HG03159 (cell line): ENCODE results near the gene HPS5.
A peak's percentile ranks its signal among the peaks of the same experiment; 100 is the strongest.

ENCODE experiments used
- ATAC-seq: cut with Tn5 transposase; IDR thresholded peaks from one replicate; pipeline ENCODE4 v1.9.1; 2021; ENCODE audit warnings: mild to moderate bottlenecking, moderate library complexity; ENCODE audit not compliant: unreplicated experiment

Gene HPS5

DNA sequence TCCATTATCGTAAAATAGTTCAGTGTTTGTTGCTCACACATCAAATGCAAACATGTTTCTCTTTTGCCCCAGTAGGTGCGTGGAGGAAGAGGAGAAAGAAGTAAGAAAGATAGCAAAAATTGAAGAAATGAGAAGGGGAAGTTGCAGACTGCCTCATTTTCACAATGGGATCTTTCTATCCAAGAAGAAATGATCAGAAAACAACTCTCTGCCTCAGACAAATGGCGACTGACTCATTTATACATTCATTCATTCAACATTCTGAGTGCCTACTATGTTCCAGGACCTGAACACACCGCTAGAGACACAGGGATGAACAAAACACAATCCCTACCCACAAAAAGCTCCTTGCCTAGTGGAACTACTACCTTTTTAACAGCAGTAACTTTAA, 367 bp downstream of the HPS5 start:
- peak; percentile 4 for ATAC-seq

DNA sequence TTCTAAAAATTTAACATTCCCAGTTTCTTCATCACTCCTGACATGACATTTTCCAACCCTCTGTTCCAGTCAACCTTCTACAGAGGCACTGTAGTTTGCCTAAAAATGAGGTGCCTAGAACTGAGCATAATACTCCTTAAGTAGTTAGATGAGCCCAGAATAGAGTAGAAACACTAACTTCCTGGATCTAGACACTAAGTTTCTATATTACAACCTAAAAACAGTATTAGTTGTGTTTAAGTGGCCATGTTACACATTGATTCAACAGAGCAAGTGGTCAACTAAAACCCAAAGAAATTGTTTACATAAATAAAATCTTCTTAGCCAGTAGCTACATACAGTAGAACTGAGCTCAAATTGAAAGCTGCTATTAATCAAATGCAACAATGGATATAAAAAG, 1.3 kb downstream of the HPS5 start:
- no peak for ATAC-seq

DNA sequence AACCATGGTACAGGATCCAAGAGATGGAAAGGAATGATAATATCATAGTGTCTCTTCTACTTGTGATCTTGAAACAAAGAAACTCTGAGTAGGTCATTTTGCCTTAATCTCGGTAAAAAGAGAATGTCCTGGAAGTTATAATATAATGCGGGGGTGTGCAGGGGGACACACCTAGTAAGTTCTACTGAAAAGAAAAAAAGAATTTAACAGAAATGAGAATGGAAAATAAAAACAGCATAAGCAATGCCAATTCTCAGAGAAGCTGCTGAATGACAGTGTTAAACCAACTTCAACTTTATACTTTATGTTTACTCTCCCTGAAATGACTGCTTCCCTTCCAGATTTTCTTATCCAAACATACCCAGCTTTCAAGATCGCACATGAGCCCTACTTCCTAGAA, 2.0 kb downstream of the HPS5 start:
- ATAC-seq: no peak

- no peak for ATAC-seq
Observed at GRCh38 chr11:18317551-18317950, 4.4 kb downstream of the HPS5 start.

GRCh38 chr11:18315893-18316292, 6.0 kb downstream of the HPS5 start:
- ATAC-seq: no peak

GRCh38 chr11:18314784-18315523, 7.0 kb downstream of the HPS5 start:
- no peak for ATAC-seq

- no peak for ATAC-seq
Observed at GRCh38 chr11:18313965-18314763, 7.8 kb downstream of the HPS5 start.

DNA sequence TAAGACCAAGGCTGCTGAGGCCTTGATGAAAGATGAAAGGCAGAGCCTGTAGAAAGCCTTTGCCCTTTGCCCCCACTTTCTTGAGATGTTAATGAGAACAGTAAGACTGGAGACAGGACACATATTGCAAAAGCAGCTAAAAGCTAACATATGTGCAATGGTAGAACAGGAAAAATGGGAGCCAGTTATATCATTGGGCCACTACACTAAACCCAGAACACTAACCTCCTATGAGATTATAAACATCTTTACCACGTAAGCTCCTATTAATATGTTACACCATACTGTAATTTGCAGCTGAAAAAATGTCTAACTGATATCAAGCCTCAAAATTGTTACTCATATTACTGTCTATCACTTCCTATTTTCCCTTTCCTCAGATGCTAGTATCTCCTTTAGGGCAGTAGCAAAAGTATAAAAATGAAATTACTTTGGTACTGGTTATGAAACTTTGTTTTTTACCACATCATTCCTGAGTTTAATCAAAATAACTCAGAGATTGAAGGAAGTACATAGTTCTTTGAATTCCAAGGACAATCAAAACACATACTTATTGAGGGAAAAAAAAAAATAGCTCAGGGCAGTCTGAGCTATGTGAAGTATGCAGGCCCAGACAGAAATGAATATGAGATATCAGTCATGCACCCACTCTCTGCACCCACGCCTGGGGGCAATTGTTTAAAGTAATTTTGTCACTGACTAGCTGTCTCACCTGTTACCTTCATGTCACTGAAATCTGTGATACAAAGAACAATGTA, 9.1 kb downstream of the HPS5 start:
- no peak for ATAC-seq

DNA sequence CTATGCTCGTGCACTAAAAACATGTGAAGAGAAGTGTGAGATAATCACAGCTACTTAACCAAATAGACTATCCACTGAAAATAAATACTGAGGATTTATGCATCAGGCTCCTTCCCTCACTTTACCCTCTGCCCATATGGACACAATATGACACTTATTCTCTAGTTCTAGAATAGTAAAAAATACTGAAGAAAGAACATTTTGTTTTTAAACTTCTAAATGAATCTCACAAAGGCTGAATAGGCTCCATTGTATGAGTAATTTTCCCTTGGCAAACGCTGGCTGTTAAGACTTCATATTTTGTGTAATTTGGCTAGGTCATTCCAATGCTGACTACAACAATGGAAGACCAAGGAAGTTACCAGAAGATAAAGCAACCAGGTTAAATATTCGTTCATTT, 9.9 kb downstream of the HPS5 start:
- ATAC-seq: no peak

- peak; percentile 71 for ATAC-seq
Observed at GRCh38 chr11:18310800-18311340, 11.1 kb downstream of the HPS5 start.

GRCh38 chr11:18309691-18310090, 12.2 kb downstream of the HPS5 start:
- no peak for ATAC-seq

- no peak for ATAC-seq
Observed at GRCh38 chr11:18308242-18308641, 13.7 kb downstream of the HPS5 start.

DNA sequence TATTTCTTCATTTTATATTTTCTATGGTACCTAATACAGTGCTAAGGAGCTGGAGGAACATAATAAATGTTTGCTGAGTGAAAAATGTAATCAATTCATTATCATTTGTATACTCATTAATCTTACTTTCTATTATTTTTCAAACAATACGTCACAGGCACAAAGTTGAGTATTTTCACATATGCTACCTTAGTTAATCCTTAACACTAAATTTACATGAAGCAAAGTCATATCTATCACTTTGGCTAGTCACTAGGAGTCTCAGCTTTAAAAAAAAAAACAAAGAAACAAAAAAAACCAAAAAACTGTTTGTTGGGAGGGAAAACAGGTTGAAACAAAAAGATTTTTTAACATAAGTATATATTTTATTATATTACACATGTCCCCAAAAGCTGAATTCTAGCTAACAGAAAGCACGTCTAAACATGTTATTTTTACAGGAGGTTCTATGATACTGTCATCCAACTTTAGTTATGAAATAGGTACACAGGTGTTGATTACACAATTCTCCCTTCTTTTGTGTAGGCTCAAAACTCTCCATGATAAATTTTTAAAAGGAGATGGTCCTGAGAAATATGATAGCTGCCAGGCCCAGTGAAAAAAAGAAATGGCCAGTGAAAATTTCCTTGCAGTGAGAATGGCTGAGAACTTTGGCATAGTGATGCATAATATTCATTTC, 14.3 kb downstream of the HPS5 start:
- no peak for ATAC-seq

DNA sequence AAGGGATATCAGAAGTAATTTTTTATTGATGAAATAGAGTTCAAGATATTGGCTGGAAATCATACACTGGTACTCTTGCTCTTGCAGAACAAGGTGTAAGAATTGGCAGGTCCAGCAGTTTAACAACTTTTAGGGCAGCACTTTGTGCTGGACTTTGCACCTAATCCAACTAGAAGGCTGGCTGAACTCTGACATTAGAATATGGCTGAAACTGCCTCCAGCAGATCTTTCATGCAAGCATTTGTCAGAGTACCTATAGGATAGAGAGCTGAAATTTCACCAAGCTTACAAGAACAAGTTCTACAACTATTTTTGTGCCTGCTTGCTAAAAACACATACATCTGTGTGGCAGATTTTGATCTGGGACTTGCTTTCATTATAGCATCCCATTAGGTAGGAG, 17.2 kb downstream of the HPS5 start:
- no peak for ATAC-seq

DNA sequence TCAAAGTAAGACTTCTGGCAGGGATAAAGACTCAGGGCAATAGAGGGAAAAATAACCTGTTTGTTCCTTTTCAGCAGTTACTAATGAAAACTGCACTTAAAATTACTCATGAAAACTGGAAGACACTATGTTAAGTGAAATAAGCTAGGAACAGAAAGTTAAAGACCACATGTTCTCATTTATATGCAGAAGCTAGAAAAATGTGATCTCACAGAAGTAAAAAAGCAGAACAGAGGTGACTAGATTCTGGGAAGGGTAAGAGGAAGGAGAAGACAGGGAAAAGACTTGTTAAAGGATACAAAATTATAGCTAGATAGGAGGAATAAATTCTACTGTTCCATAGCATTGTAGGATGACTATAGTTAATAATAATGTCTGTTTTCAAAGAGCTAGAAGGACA, 22.2 kb downstream of the HPS5 start:
- ATAC-seq: no peak

- no peak for ATAC-seq
Observed at GRCh38 chr11:18295316-18295715, 26.6 kb downstream of the HPS5 start.

- peak; percentile 85 for ATAC-seq
Observed at GRCh38 chr11:18294862-18295261, 27.1 kb downstream of the HPS5 start.

GRCh38 chr11:18288911-18289310, 33.0 kb downstream of the HPS5 start:
- ATAC-seq: no peak

GRCh38 chr11:18285841-18286240, 36.1 kb downstream of the HPS5 start:
- no peak for ATAC-seq

- no peak for ATAC-seq
Observed at GRCh38 chr11:18282626-18283025, 39.3 kb downstream of the HPS5 start.
